K562 treated with DMSO at 1 percent for 48 hours (cell line): ENCODE data around the gene CD3E. TPM values are rescaled to one million over a fixed set of nuclear protein-coding genes. Genes with fewer than 3 reads are reported as not detected.

ENCODE experiments used
- total RNA-seq: library from RNA; unstranded; fragments of 300-600 nt; gene quantifications from 2 replicates; pipeline ENCODE4 v1.2.3, GENCODE V29; 2022; ENCODE audit warnings: low replicate concordance; ENCODE audit errors: extremely low read depth

Gene CD3E
- not detected in 2 replicates for total RNA-seq

DNA sequence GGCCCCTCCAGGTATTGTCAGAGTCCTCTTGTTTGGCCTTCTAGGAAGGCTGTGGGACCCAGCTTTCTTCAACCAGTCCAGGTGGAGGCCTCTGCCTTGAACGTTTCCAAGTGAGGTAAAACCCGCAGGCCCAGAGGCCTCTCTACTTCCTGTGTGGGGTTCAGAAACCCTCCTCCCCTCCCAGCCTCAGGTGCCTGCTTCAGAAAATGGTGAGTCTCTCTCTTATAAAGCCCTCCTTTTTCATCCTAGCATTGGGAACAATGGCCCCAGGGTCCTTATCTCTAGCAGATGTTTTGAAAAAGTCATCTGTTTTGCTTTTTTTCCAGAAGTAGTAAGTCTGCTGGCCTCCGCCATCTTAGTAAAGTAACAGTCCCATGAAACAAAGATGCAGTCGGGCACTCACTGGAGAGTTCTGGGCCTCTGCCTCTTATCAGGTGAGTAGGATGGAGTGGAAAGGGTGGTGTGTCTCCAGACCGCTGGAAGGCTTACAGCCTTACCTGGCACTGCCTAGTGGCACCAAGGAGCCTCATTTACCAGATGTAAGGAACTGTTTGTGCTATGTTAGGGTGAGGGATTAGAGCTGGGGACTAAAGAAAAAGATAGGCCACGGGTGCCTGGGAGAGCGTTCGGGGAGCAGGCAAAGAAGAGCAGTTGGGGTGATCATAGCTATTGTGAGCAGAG is at the start of gene CD3E:
Gene CD3E, plus strand, starts transcription at position 163 of the 681 bp plus-strand sequence. Its CDS starts 223 bp downstream, at position 386.

GRCh38 chr11:118263695-118264568 is 40.6 kb upstream of the CD3E start, which contains the start of gene MPZL2:
Gene MPZL2 (minus strand): TSS chr11:118264297. CDS start chr11:118264153, 144 bp downstream.

GRCh38 chr11:118342503-118343161 is 38.1 kb downstream of the CD3E start, which contains the start of gene CD3D:
Gene CD3D (minus strand): TSS chr11:118342705. CDS start chr11:118342607, 98 bp downstream.

DNA sequence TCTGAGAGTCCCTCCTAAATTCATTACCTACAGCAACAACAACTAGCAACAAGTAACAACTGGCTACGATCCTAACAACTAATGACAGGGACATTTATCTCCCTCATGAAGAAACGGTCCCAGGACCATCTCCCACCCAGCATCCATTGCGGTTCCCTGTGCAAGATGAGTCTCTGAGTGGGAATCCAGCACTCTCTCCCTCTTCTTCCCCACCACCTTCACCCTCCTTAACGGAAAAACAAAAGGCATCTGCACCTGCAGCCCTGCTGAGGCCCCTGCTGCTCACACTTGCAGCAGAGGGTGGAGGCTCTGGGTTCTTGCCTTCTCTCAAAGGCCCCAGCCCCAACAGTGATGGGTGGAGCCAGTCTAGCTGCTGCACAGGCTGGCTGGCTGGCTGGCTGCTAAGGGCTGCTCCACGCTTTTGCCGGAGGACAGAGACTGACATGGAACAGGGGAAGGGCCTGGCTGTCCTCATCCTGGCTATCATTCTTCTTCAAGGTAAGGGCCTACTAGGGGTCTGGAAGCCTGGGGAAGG is 39.5 kb downstream of the CD3E start, which contains the start of gene CD3G:
Gene CD3G, plus strand, starts transcription at position 364 of the 535 bp plus-strand sequence. Its CDS starts 80 bp downstream, at position 444.

GRCh38 chr11:118359295-118359958 is 54.9 kb downstream of the CD3E start, which contains the start of gene UBE4A:
Gene UBE4A (plus strand): TSS chr11:118359600. CDS start chr11:118365081, 5,481 bp downstream.

Other genes with a start within 250 kb of the CD3E start
- not detected in 2 replicates for gene TMPRSS4, start 227.7 kb upstream of the CD3E start, total RNA-seq
- not detected in 2 replicates for gene SMIM35, start 217.8 kb upstream of the CD3E start, total RNA-seq
- gene SCN4B, start 151.9 kb upstream of the CD3E start, total RNA-seq: not detected in 2 replicates
- not detected in 2 replicates for gene SCN2B, start 128.1 kb upstream of the CD3E start, total RNA-seq
- not detected in 2 replicates for gene JAML, start 79.7 kb upstream of the CD3E start, total RNA-seq
- not detected in 2 replicates for gene MPZL3, start 52.4 kb upstream of the CD3E start, total RNA-seq
- gene MPZL2, start 40.4 kb upstream of the CD3E start, total RNA-seq: not detected in 2 replicates
- not detected in 2 replicates for gene CD3D, start 38.0 kb downstream of the CD3E start, total RNA-seq
- gene CD3G, start 39.6 kb downstream of the CD3E start, total RNA-seq: not detected in 2 replicates
- gene UBE4A, start 54.9 kb downstream of the CD3E start, total RNA-seq: not detected in 2 replicates
- not detected in 2 replicates for gene ATP5MG, start 96.9 kb downstream of the CD3E start, total RNA-seq
- not detected in 2 replicates for gene KMT2A, start 131.8 kb downstream of the CD3E start, total RNA-seq
- not detected in 2 replicates for gene TTC36, start 222.7 kb downstream of the CD3E start, total RNA-seq
- gene TMEM25, start 226.5 kb downstream of the CD3E start, total RNA-seq: not detected in 2 replicates